K562 (cell line): Measurements from ENCODE around the gene TBXAS1. TPM values are rescaled to one million over a fixed set of nuclear protein-coding genes. Genes with fewer than 3 reads are reported as not detected.

Experiments
- CREB3 ChIP-seq: fragments of 450-650 bp; conservative IDR thresholded peaks from 2 replicates; pipeline ENCODE4 v1.6.1; 2016; ENCODE audit warnings: missing genetic modification characterization, low read depth, mild to moderate bottlenecking, missing compliant biosample characterization, moderate library complexity
- ETS1 ChIP-seq: conservative IDR thresholded peaks from 2 replicates; pipeline ENCODE4 v1.6.1; 2011; ENCODE audit warnings: low read depth, mild to moderate bottlenecking, low read length; ENCODE audit not compliant: control insufficient read depth
- L3MBTL2 ChIP-seq: fragments of 450-650 bp; IDR thresholded peaks from 2 replicates; pipeline ENCODE4 v1.6.1; 2016; ENCODE audit warnings: mild to moderate bottlenecking, moderate library complexity
- MAFG ChIP-seq: fragments of 450-650 bp; conservative IDR thresholded peaks from 2 replicates; pipeline ENCODE4 v1.6.1; 2016; ENCODE audit warnings: missing genetic modification characterization, missing compliant biosample characterization
- NCOA4 ChIP-seq: fragments of 450-650 bp; IDR thresholded peaks from 2 replicates; pipeline ENCODE4 v1.6.1; 2018; ENCODE audit warnings: mild to moderate bottlenecking; ENCODE audit not compliant: partially characterized antibody
- PREB ChIP-seq: sonication (generic); formaldehyde crosslinking; IDR thresholded peaks from 2 replicates; pipeline ENCODE4 v1.8.1; 2023; ENCODE audit warnings: mild to moderate bottlenecking, missing genetic modification reagents
- RBBP5 ChIP-seq: fragments of 200-600 bp; sonication (generic); IDR thresholded peaks from 2 replicates; pipeline ENCODE4 v1.6.1; 2012; ENCODE audit warnings: borderline replicate concordance, mild to moderate bottlenecking, low read length, control low read depth, inconsistent platforms; ENCODE audit not compliant: insufficient read depth, poor library complexity, severe bottlenecking
- RCOR1 ChIP-seq, 2 experiments: IDR thresholded peaks; 2 replicates each; pipeline ENCODE4 v1.6.1; 2012; ENCODE audit warnings: low read depth in 2 of 2, low read length in 2 of 2, borderline replicate concordance in 1 of 2, improper control_type of control experiment in 1 of 2
- SOX6 ChIP-seq: fragments of 450-650 bp; IDR thresholded peaks from 2 replicates; pipeline ENCODE4 v1.6.1; 2014; ENCODE audit warnings: mild to moderate bottlenecking
- STAT5A ChIP-seq: IDR thresholded peaks from 2 replicates; pipeline ENCODE4 v1.6.1; 2012; ENCODE audit warnings: low read length, inconsistent platforms, borderline replicate concordance
- THRAP3 ChIP-seq: fragments of 450-650 bp; IDR thresholded peaks from 2 replicates; pipeline ENCODE4 v1.6.1; 2016; ENCODE audit warnings: mild to moderate bottlenecking, inconsistent platforms, borderline replicate concordance
- ZBTB1 ChIP-seq: sonication (generic); formaldehyde crosslinking; IDR thresholded peaks from 2 replicates; pipeline ENCODE4 v1.8.1; 2023; ENCODE audit warnings: missing genetic modification reagents, low read depth, mild to moderate bottlenecking, borderline replicate concordance
- ZBTB7A ChIP-seq: IDR thresholded peaks from 2 replicates; pipeline ENCODE4 v1.6.1; 2011; ENCODE audit warnings: low read depth, mild to moderate bottlenecking, low read length, moderate library complexity, borderline replicate concordance; ENCODE audit not compliant: control insufficient read depth
- ZNF232 ChIP-seq: sonication (generic); formaldehyde crosslinking; IDR thresholded peaks from 2 replicates; pipeline ENCODE4 v1.8.0; 2022; ENCODE audit warnings: mild to moderate bottlenecking, missing genetic modification reagents
- ZNF551 ChIP-seq: fragments of 250-450 bp; sonication (Bioruptor Pico); IDR thresholded peaks from 2 replicates; pipeline ENCODE4 v1.5.0; 2021; ENCODE audit warnings: mild to moderate bottlenecking, moderate library complexity
- ZNF592 ChIP-seq: fragments of 450-650 bp; IDR thresholded peaks from 2 replicates; pipeline ENCODE4 v1.6.1; 2017; ENCODE audit warnings: antibody characterized with exemption, mild to moderate bottlenecking
- ZNF740 ChIP-seq, 3 experiments: fragments of 200-800 bp in 1 of 3; sonication (Bioruptor generic) in 1 of 3; sonication (generic) in 1 of 3; formaldehyde crosslinking in 1 of 3; IDR thresholded peaks; 2 replicates each; pipeline versions ENCODE4 v1.6.1 to v1.8.0; 2016 to 2022; ENCODE audit warnings: mild to moderate bottlenecking in 2 of 3, missing compliant biosample characterization in 2 of 3, missing genetic modification characterization in 2 of 3, missing genetic modification reagents in 1 of 3
- polyA plus RNA-seq, 8 experiments: library from polyadenylated mRNA; depleted of rRNA in 4 of 8; stranded (reverse) in 5 of 8; unstranded in 3 of 8; fragments of >200 nt; fragmentation: Nextera tagmentation in 2 of 8; fragmentation: Illumina TruSeq in 1 of 8; extraction: Ambion mirVana in 2 of 8; extraction: Trizol in 1 of 8; gene quantifications; 2 replicates each; pipeline versions ENCODE4 v1.2.1 to v1.2.3, GENCODE V29; 2011 to 2014; ENCODE audit warnings: inconsistent platforms in 1 of 8, missing spikeins in 1 of 8
- total RNA-seq, 7 experiments: library from RNA; depleted of rRNA in 6 of 7; stranded (reverse); fragments of >200 nt in 6 of 7; fragmentation: Illumina TruSeq in 2 of 7; extraction: Trizol in 2 of 7; gene quantifications; 2 replicates each; pipeline versions ENCODE4 v1.2.1 to v1.2.3, GENCODE V29; 2011 to 2021; ENCODE audit warnings: low replicate concordance in 1 of 7

TBXAS1 gene
- total and polyA plus RNA-seq, 9 of the 15 experiments (the other 6 are each of a cell fraction or from before 2014, with no cell fraction given) = 1.1 to 8.3 (median 1.9) TPM

- TF ChIP-seq RBBP5 = no peak
- no peak for TF ChIP-seq PREB (CRISPR knock-in tag)
- peak; percentile 54 for TF ChIP-seq L3MBTL2
- TF ChIP-seq ZNF592 = peak; percentile 86
- TF ChIP-seq ZNF232 = no peak
- TF ChIP-seq RCOR1 (IDR thresholded peaks at IDR 0.05; ENCODE audit: borderline replicate concordance in 1 of 2, low read depth in 2 of 2, low read length in 2 of 2) = no peak
- TF ChIP-seq ETS1 = no peak
- no peak for TF ChIP-seq ZBTB1 (CRISPR knock-in tag)
- peak; percentile 64; the same call in 1 of the 2 replicates for TF ChIP-seq CREB3
- no peak for TF ChIP-seq ZBTB7A
- TF ChIP-seq STAT5A = no peak
- TF ChIP-seq MAFG (tag) = peak; percentile 96
- TF ChIP-seq ZNF740 (CRISPR knock-in tag; IDR thresholded peaks at IDR 0.05) = no peak
- no peak for TF ChIP-seq ZNF740 (tag; IDR thresholded peaks at IDR 0.05)
- no peak; the same call in 1 of the 2 replicates for TF ChIP-seq SOX6
- TF ChIP-seq ZNF551 (CRISPR knock-in tag) = no peak
- no peak for TF ChIP-seq NCOA4
- no peak for TF ChIP-seq THRAP3
Measured at GRCh38 chr7:139855498-139856270, 26.6 kb downstream of the TBXAS1 start (continued).
